Kasumi-1 (cell line): ENCODE measurements around the gene PIK3C2G.

ENCODE experiments used
- DNase-seq, 2 experiments: peaks; one replicate each; lab custom pipeline; 2025; lab: John Stamatoyannopoulos, UW

Gene PIK3C2G

DNA sequence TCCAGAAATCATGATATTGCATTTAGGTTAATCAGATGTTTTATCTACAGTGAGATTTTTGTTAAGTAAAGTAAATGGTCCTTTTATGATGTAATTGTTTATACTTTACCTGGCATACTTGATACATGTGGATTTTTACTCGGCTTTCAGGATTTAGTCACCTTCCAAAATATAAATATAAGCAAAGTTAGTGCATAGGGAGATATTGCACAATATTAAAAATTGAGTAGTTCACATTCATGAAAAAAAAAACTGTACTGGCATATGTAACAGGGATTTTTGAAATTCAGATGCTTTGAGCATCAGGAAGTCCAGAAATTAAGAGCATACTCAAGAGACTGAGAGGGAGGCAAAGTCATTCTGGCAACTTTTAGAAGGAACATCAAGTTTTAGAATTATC lies 303.0 kb downstream of the PIK3C2G start:
- DNase-seq: no peak

- no peak for DNase-seq
Measured at GRCh38 chr12:18567787-18568186, 306.5 kb downstream of the PIK3C2G start.

- DNase-seq: no peak
Measured at GRCh38 chr12:18570543-18570942, 309.2 kb downstream of the PIK3C2G start.

DNA sequence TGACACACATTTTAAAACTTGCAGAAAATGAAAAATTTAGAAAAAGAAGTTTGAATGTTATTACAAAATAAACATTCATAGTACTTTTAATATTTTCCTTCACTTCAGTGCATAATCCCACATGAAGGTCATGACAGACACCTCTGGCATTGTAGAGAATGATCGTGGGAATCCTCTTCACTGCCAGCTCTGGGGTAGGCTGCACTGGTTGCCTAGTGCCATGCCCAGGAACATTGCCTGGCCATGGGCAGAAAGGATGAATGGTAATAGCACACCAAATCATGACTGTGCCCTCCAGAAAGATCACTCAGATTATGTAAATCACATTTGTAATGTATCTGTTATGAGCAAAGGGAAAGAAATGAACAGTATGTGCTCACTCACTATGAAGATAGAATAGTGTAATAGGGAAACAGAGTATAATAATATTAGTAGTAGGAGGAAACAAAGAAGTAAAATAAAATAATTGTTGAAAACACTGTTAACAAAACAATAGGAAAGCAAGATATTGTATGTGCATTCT lies 314.8 kb downstream of the PIK3C2G start:
- no peak for DNase-seq

DNA sequence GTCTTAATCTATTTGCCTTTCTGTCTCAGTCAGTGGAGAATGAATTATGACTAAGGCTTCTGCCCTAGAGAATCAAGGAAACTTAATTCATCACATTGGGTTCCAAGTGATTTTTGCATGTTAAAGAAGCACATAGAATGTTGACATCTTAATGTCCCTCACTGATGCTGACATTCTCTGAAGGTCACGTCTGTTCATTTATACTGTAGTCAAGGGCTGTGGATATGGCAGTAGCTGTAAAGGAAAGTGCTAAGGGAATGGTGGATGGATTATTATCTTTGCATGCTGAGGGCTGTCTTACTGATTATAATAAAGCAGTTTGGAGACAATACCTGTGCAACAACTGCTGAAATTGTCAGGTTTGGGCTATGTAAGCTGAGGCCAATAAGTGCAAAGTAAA lies 315.3 kb downstream of the PIK3C2G start:
- no peak for DNase-seq

- no peak for DNase-seq
Measured at GRCh38 chr12:18578191-18578590, 316.9 kb downstream of the PIK3C2G start.

DNA sequence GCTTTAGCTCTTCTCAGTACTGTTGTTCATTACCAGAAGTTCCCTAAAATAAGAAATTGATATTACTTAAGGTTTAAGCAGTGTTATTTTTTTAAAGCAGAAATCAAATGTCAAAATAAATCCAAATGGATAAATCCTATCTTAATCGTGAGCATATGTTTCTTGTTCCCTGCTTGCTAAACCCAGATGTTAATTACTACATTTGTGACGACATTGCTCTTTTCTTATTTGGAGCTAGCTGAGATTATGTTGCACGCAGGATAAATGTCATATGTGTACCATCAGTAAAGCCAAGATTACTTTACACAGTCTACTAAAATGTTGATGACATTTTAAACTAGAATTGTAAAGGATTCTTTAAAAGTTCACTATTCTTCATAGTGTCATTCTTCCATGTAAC lies 319.0 kb downstream of the PIK3C2G start:
- DNase-seq: no peak

- DNase-seq: no peak
Measured at GRCh38 chr12:18580706-18581105, 319.4 kb downstream of the PIK3C2G start.

- no peak for DNase-seq
Measured at GRCh38 chr12:18581232-18581962, 320.1 kb downstream of the PIK3C2G start.

GRCh38 chr12:18583655-18584054 lies 322.3 kb downstream of the PIK3C2G start:
- no peak for DNase-seq

- no peak for DNase-seq
Measured at GRCh38 chr12:18586581-18586980, 325.3 kb downstream of the PIK3C2G start.

GRCh38 chr12:18589316-18589715 lies 328.0 kb downstream of the PIK3C2G start:
- no peak for DNase-seq

- DNase-seq: no peak
Measured at GRCh38 chr12:18591473-18591872, 330.2 kb downstream of the PIK3C2G start.

DNA sequence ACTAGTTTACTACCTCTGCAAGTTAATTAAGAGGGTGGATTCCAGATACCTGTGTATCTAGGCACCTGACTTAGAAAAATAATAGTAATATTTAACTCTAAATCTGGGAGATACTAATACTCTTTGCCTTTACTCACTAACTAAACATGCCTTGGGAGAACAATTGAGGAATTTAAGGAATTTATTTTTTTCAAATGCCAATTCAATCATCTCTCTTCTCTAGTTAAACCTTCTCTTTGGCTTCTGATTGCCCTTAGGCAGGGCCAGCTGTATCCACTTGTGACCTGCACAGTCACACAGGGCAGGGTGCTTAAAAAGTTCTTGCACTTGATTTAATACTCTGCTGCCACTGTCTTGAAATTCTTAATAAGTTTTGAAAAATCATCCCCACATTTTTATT lies 334.1 kb downstream of the PIK3C2G start:
- DNase-seq: no peak

DNA sequence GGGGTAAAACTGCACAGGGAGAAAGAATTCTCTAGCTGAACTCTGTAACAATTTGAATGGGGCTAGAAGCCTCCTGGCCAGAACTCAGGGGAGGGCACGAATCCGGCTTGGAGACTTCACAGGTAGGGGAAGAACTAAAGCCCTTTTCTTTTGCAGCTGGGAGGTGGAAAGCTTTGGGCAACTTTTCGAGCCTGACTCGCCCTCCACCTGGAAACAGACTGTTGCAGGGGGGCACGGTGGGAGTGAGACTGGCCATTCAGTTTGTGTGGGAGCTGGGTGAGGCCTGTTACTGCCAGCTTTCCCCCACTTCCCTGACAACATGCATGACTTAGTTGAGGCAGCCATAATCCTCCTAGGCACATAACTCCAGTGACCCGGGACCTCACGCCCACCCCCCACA lies 340.6 kb downstream of the PIK3C2G start:
- no peak for DNase-seq

- no peak for DNase-seq
Measured at GRCh38 chr12:18612971-18613370, 351.7 kb downstream of the PIK3C2G start.

- DNase-seq: no peak
Measured at GRCh38 chr12:18620986-18621385, 359.7 kb downstream of the PIK3C2G start.

- DNase-seq: no peak
Measured at GRCh38 chr12:18629445-18629844, 368.1 kb downstream of the PIK3C2G start.

DNA sequence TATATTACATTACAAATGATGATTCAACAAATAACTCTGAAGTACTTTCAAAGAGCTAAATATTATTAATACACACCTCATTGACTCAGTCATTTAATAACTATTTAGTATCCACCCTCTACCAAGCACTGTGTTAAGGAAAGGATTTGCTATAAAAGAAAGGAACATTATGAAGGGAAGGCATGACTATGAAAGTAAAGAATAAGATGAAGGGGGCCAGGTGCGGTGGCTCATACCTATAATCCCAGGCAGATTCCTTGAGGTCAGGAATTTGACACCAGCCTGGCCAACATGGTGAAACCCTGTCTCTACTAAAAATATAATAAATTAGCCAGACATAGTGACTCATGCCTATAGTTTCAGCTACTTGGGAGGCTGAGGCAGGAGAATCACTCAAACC lies 368.6 kb downstream of the PIK3C2G start:
- DNase-seq: no peak

GRCh38 chr12:18631339-18631738 lies 370.0 kb downstream of the PIK3C2G start:
- no peak for DNase-seq

DNA sequence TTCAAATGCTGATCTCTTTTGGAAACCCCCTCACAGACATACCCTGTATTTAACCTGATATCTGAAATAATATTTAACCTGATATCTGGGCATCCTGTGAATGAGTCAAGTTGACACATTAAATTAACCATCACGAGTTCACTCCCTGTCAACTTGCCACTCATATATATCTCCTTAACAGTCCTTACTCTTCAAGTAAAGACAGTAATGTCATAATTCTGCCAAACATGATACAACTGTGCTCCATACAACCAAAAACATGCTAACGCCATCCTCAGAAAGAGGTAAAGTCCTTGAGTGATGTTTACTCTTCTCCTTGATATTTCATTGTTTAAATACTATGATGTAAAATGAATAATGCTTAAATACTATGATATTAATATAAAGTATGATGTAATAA lies 371.5 kb downstream of the PIK3C2G start:
- no peak for DNase-seq

DNA sequence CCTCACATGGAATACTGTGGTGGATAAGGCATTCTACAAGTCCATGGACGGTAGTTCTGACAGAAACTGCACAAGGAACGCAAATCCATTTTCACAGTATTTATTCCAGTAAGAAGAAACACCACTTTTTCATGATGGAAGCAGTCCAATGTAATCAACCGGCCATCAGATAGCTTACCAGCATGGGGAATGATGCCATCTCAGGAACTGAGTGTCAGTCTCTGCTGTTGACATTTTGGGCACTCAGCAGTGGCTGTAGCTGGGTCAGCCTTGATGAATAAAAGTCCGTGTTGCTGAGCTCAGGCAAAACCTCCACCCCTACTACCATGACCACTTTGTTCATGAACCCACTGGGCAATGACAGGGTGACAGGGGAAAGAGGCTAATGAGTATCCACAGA lies 373.1 kb downstream of the PIK3C2G start:
- DNase-seq: no peak

DNA sequence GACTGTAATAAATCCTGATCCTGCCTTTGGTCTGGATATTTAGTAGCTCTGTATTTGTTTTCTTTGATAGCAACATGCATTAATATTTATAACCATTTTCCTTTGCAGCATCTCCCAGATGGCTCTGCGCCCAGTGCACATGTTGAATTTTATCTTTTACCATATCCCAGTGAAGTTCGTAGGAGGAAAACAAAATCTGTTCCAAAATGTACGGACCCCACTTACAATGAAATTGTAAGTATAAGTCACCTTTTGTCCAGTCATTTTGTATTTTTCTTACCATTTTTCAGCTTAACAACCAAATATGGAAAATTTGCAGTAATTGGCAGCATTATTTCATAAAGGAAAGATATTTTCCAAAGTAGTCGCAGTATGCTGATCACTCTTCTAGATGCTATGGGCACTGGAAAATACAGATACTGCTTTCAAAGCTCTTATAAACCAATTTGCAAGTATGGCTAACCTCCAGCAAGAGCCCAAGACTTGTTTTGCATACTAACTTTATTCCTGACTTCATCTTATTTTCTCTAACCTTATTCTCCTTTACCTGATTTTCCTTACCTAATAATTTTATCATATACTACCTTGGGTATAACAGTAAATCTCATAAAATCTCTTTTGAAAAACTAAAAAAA lies 379.1 kb downstream of the PIK3C2G start:
- no peak for DNase-seq

DNA sequence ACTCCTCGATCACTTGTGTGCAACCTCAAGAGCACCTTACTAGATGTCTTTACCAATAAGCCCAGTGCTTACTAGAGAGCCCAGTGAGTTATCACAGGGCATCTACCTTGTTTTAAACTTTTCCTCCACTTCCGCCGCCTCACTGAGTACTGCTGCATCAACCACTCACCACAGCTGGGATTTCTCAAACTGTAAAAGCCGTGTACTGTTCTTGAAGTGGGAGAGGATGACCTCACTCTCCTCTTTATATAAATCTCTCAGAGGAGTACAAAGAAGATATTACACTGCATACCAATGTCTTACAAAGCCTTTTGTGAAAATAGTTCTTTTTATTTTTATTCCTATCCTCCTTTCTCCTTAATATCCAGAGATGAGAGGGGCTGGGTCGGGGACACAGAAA lies 382.4 kb downstream of the PIK3C2G start:
- DNase-seq: no peak
